Stimulated activated CD8-positive, alpha-beta memory T cell treated with anti-CD3 and anti-CD28 coated beads, Interleukin-12 subunit alpha, Interleukin-12 subunit beta, amount 100 ng/mL, for 24 hours (primary cell): ENCODE results near the gene TPPP.
A peak's percentile ranks its signal among the peaks of the same experiment; 100 is the strongest.
"Not testable (repeated sequence)": the region's sequence is repeated elsewhere in the genome, so short reads cannot be mapped to it uniquely, and the experiment has no call there.

Experiments used
- DNase-seq: peaks from one replicate; pipeline ENCODE4 v3.0.0-alpha.2; 2020; ENCODE audit errors: extremely low read depth

TPPP gene

GRCh38 chr5:693271-694041 is at the start of gene TPPP:
Gene TPPP, minus strand, starts transcription at chr5:693352. Its CDS starts 15,292 bp downstream, at chr5:678060.
- peak; percentile 58 for DNase-seq

GRCh38 chr5:742276-742675 is 49.1 kb upstream of the TPPP start:
- not testable (repeated sequence) for DNase-seq

- DNase-seq, result not testable (repeated sequence)
These were observed 41.0 kb upstream of the TPPP start for GRCh38 chr5:734145-734544.

- DNase-seq, result not testable (repeated sequence)
These were observed 39.8 kb upstream of the TPPP start for GRCh38 chr5:732754-733454.

GRCh38 chr5:729225-729624 is 36.1 kb upstream of the TPPP start:
- not testable (repeated sequence) for DNase-seq

GRCh38 chr5:727087-727486 is 33.9 kb upstream of the TPPP start:
- DNase-seq, result not testable (repeated sequence)

- not testable (repeated sequence) for DNase-seq
These were observed 30.7 kb upstream of the TPPP start for GRCh38 chr5:723865-724264.

- DNase-seq, result not testable (repeated sequence)
These were observed 30.2 kb upstream of the TPPP start for GRCh38 chr5:723309-723708.

- not testable (repeated sequence) for DNase-seq
These were observed 26.2 kb upstream of the TPPP start for GRCh38 chr5:719379-719778.

GRCh38 chr5:717143-717542 is 24.0 kb upstream of the TPPP start:
- no peak for DNase-seq

- DNase-seq, result not testable (repeated sequence)
These were observed 23.6 kb upstream of the TPPP start for GRCh38 chr5:716740-717139.

- DNase-seq, result not testable (repeated sequence)
These were observed 22.5 kb upstream of the TPPP start for GRCh38 chr5:715636-716035.

- not testable (repeated sequence) for DNase-seq
These were observed 21.3 kb upstream of the TPPP start for GRCh38 chr5:714215-715118.

- not testable (repeated sequence) for DNase-seq
These were observed 20.5 kb upstream of the TPPP start for GRCh38 chr5:713686-714085.

- not testable (repeated sequence) for DNase-seq
These were observed 15.8 kb upstream of the TPPP start for GRCh38 chr5:708848-709517.

GRCh38 chr5:708374-708773 is 15.2 kb upstream of the TPPP start:
- DNase-seq, result not testable (repeated sequence)

GRCh38 chr5:706127-706526 is 13.0 kb upstream of the TPPP start:
- not testable (repeated sequence) for DNase-seq

GRCh38 chr5:696753-697702 is 3.9 kb upstream of the TPPP start:
- DNase-seq, result not testable (repeated sequence)

GRCh38 chr5:696191-696590 is 3.0 kb upstream of the TPPP start:
- DNase-seq, result not testable (repeated sequence)

- not testable (repeated sequence) for DNase-seq
These were observed 2.3 kb upstream of the TPPP start for GRCh38 chr5:695475-695874.
